OCI-LY3 (cell line): Measurements from ENCODE around the gene APOBEC3C.
A peak's percentile ranks its signal among the peaks of the same experiment; 100 is the strongest.
"Not testable (repeated sequence)": the region's sequence is repeated elsewhere in the genome, so short reads cannot be mapped to it uniquely, and the experiment has no call there.

Experiments
- H2AFZ ChIP-seq: fragments of 200-600, 300-600 bp; shearing (Covaris generic); 2 replicates; pipeline ENCODE4 v1.6.0; 2014; ENCODE audit warnings: antibody characterized with exemption, low read depth, low read length
- H3K27ac ChIP-seq: fragments of 200-600, 300-600 bp; sonication (generic); 2 replicates; pipeline ENCODE4 v1.5.1; 2014; ENCODE audit warnings: mild to moderate bottlenecking, low read length, moderate library complexity, mixed read lengths
- H3K27me3 ChIP-seq: fragments of 200-600, 300-600 bp; sonication (generic); 2 replicates; pipeline ENCODE4 v1.6.1; 2014; ENCODE audit warnings: low read depth, low read length, mixed read lengths
- H3K36me3 ChIP-seq: fragments of 200-600, 300-600 bp; sonication (generic); replicated peaks from 2 replicates; pipeline ENCODE3; 2014; ENCODE audit warnings: low read depth, low read length, mixed read lengths
- H3K4me1 ChIP-seq: fragments of 300-600, 200-600 bp; sonication (generic); 2 replicates; pipeline ENCODE4 v1.6.1; 2014; ENCODE audit warnings: low read length, mixed read lengths
- H3K4me2 ChIP-seq: fragments of 200-600, 300-600 bp; sonication (generic); 2 replicates; pipeline ENCODE4 v1.6.1; 2014; ENCODE audit warnings: low read length, mixed read lengths
- H3K4me3 ChIP-seq: fragments of 300-600, 200-600 bp; sonication (generic); 2 replicates; pipeline ENCODE4 v1.5.1; 2014; ENCODE audit warnings: antibody characterized with exemption, mild to moderate bottlenecking, low read length, moderate library complexity
- H3K79me2 ChIP-seq: fragments of 300-600, 200-600 bp; shearing (Covaris generic); 2 replicates; pipeline ENCODE4 v1.6.1; 2014; ENCODE audit warnings: mild to moderate bottlenecking, low read length, mixed read lengths
- H3K9ac ChIP-seq: fragments of 300-600, 200-600 bp; shearing (Covaris generic); 2 replicates; pipeline ENCODE4 v1.6.0; 2014; ENCODE audit warnings: mild to moderate bottlenecking, low read length, moderate library complexity
- H3K9me3 ChIP-seq: fragments of 200-600, 300-600 bp; shearing (Covaris generic); 2 replicates; pipeline ENCODE4 v1.6.1; 2014; ENCODE audit warnings: low read length, mixed read lengths; ENCODE audit not compliant: insufficient read depth
- H4K20me1 ChIP-seq: fragments of 200-600, 300-600 bp; sonication (generic); 2 replicates; pipeline ENCODE4 v1.6.1; 2016; ENCODE audit warnings: low read length, mixed read lengths; ENCODE audit not compliant: insufficient read depth
- EZH2phosphoT487 ChIP-seq: fragments of 200-600 bp; shearing (Covaris generic); IDR thresholded peaks from 2 replicates; pipeline ENCODE4 v1.6.1; 2018; ENCODE audit warnings: antibody characterized with exemption, mixed run types, low read depth
- TF ChIP-seq, protein P1 (sequence below): fragments of 200-600, 300-600 bp; sonication (generic); IDR thresholded peaks from 2 replicates; pipeline ENCODE4 v1.5.1; 2014; ENCODE audit warnings: antibody characterized with exemption, low read length, low read depth

The APOBEC3C gene

DNA sequence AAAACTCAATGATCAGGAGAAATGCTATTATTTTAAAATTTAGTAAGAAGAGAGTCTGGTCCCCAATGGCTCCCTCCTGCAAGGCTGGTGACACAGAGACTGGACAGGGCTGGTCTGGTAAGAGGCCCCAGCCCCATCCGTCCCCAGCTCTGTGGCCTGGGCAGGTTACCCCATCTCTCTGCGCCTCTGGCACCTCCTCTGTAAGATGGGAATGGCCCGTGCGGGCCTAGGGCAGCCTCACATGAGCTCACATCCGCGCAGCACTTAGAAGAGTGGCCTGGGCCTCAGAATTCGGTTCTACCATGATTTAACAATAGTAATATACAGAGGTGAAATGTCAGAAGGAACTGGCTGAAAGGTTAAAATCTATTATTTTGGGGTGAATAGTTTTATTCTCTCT, 27.9 kb downstream of the APOBEC3C start:
- H3K9me3 ChIP-seq: no peaks in the 10 kb centered on the region
- H3K4me3 ChIP-seq: no peak overlapping the region
- no peaks in the 10 kb centered on the region for H3K27me3 ChIP-seq
- H3K4me1 ChIP-seq: peaks cover 7% of the 10 kb centered on the region; the same call in 1 of the 2 replicates
- H3K27ac ChIP-seq: no peak overlapping the region
- no peaks in the 10 kb centered on the region for H3K79me2 ChIP-seq
- no peak overlapping the region for H3K9ac ChIP-seq
- no peaks in the 10 kb centered on the region for H4K20me1 ChIP-seq
- H3K4me2 ChIP-seq: no peak overlapping the region; the same call in 1 of the 2 replicates
- no peaks in the 10 kb centered on the region for H3K36me3 ChIP-seq
- TF ChIP-seq EZH2phosphoT487: no peak
- TF ChIP-seq, protein P1, sequence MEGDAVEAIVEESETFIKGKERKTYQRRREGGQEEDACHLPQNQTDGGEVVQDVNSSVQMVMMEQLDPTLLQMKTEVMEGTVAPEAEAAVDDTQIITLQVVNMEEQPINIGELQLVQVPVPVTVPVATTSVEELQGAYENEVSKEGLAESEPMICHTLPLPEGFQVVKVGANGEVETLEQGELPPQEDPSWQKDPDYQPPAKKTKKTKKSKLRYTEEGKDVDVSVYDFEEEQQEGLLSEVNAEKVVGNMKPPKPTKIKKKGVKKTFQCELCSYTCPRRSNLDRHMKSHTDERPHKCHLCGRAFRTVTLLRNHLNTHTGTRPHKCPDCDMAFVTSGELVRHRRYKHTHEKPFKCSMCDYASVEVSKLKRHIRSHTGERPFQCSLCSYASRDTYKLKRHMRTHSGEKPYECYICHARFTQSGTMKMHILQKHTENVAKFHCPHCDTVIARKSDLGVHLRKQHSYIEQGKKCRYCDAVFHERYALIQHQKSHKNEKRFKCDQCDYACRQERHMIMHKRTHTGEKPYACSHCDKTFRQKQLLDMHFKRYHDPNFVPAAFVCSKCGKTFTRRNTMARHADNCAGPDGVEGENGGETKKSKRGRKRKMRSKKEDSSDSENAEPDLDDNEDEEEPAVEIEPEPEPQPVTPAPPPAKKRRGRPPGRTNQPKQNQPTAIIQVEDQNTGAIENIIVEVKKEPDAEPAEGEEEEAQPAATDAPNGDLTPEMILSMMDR: no peak
- no peak overlapping the region for H2AFZ ChIP-seq

DNA sequence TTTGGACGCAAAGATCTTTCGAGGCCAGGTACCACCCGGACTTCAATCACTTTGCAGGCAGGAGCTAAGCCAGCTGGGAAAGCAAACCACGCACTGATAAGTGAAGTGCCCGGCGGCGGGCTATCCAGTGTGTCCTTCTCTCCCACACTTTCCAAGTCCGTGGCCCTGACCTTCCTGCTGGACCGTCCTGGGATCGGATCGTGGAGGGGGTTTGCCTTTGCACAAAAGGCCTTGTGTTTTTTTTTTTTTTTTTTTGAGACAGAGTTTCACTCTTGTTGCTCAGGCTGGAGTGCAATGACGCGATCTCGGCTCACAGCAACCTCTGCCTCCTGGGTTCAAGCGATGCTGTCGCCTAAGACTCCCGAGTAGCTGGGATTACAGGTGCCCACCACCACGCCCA, 29.0 kb downstream of the APOBEC3C start:
- not testable (repeated sequence) for H3K4me2 ChIP-seq, H3K9me3 ChIP-seq, H3K4me3 ChIP-seq, H3K27ac ChIP-seq, H3K27me3 ChIP-seq, H3K4me1 ChIP-seq, H3K9ac ChIP-seq, H4K20me1 ChIP-seq, H2AFZ ChIP-seq, H3K36me3 ChIP-seq, H3K79me2 ChIP-seq

DNA sequence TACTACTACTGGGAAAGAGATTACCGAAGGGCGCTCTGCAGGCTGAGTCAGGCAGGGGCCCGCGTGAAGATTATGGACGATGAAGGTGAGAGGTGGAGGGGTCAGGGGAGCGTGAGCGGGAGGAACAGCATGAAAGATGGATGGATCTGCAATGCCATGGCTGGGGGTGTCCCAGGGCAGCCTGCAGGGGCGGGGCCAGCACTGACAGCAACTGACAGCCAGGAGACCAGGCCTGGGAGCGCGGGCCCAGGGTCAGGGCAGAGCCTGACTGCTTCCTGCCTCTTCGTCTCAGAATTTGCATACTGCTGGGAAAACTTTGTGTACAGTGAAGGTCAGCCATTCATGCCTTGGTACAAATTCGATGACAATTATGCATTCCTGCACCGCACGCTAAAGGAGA, 31.1 kb downstream of the APOBEC3C start:
- H3K9ac ChIP-seq: not testable (repeated sequence)

DNA sequence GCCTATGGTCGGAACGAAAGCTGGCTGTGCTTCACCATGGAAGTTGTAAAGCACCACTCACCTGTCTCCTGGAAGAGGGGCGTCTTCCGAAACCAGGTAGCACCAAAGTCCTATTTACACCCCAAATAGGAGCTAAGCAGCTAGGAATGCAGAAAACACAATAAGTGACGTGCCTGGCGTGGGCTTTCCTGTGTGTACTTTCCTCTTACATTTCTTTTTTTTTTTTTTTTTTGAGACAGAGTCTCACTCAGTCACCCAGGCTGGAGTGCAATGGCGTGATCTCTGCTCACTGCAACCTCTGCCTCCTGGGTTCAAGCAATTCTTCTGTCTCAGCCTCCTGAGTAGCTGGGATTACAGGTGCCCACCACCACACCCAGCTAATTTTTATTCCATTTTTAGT, 35.4 kb downstream of the APOBEC3C start:
- H3K9ac ChIP-seq, H3K4me2 ChIP-seq: not testable (repeated sequence)

More for the DNA sequence above, 31.1 kb downstream of the APOBEC3C start:
- not testable (repeated sequence) for H3K4me1 ChIP-seq, H3K4me2 ChIP-seq, H3K36me3 ChIP-seq, H4K20me1 ChIP-seq, H3K9me3 ChIP-seq, H3K79me2 ChIP-seq, H3K27ac ChIP-seq, H2AFZ ChIP-seq, H3K4me3 ChIP-seq, H3K27me3 ChIP-seq

DNA sequence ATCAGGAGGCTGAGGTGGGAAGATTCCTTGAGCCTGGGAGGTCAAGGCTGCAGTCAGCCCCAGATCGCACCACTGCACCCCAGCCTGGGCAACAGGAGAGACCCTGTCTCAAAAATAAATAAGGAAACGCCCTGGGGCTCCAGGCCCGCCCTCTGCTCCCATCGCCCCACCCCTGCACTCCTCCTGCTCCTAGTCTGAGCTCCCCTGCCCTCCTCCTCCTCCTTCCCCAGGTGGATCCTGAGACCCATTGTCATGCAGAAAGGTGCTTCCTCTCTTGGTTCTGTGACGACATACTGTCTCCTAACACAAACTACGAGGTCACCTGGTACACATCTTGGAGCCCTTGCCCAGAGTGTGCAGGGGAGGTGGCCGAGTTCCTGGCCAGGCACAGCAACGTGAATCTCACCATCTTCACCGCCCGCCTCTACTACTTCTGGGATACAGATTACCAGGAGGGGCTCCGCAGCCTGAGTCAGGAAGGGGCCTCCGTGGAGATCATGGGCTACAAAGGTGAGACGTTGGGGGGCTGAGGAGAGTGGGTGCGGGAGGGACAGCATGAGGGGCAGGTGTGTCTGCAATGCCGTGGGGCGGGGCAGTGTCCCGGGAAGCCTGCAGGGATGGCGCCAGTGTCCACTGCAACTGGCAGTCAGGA, 37.9 kb downstream of the APOBEC3C start:
- H3K36me3 ChIP-seq, H3K4me3 ChIP-seq, H3K27ac ChIP-seq, H3K4me1 ChIP-seq, H3K9me3 ChIP-seq, H3K4me2 ChIP-seq, H3K9ac ChIP-seq, H2AFZ ChIP-seq, H3K27me3 ChIP-seq, H4K20me1 ChIP-seq, H3K79me2 ChIP-seq: not testable (repeated sequence)

More for the DNA sequence above, 35.4 kb downstream of the APOBEC3C start:
- not testable (repeated sequence) for H3K36me3 ChIP-seq, H3K9me3 ChIP-seq, H3K79me2 ChIP-seq, H3K4me3 ChIP-seq, H3K4me1 ChIP-seq, H2AFZ ChIP-seq, H4K20me1 ChIP-seq, H3K27me3 ChIP-seq, H3K27ac ChIP-seq

DNA sequence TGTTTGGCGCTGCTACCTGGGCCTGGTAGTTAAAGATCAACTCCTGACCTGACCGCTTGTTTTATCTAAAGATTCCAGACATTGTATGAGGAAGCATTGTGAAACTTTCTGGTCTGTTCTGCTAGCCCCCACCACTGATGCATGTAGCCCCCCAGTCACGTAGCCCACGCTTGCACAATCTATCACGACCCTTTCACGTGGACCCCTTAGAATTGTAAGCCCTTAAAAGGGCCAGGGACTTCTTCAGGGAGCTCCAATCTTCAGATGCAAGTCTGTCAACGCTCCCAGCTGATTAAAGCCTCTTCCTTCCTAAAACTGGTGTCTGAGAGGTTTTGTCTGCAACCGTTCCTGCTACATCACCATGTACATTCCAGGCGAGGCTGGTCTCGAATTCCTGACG, 41.6 kb downstream of the APOBEC3C start:
- Histone ChIP-seq H3K27me3 (no peaks in the 10 kb centered on the region), H3K4me3 (no peak overlapping the region), H3K4me2 (no peak overlapping the region), H2AFZ (no peak overlapping the region), H4K20me1 (no peaks in the 10 kb centered on the region), H3K4me1 (no peaks in the 10 kb centered on the region), H3K79me2 (no peaks in the 10 kb centered on the region), H3K27ac (no peak overlapping the region), H3K36me3 (no peaks in the 10 kb centered on the region), H3K9me3 (no peaks in the 10 kb centered on the region), H3K9ac (no peak overlapping the region)
- no peak for TF ChIP-seq EZH2phosphoT487
- TF ChIP-seq, protein P1: no peak

DNA sequence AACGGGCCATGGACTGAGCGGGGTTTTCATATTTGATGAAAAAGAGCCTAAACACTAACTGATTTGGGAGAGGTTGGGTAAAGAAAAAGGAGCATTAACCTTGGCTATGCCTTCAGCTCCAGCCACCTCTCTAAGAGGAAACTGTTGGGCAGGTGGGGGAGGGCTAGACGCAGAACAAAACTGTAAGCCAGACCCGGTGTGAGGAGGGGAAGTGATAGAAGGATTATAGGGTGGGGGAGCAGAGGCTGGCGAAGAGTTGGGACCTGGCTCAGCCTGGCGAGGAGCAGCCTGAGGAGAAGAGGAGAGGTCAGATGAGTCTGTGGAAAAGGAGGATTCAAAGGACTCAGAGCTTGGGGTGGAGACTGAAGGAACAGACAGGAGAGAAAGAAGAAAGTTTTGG, 47.2 kb downstream of the APOBEC3C start:
- Histone ChIP-seq H3K4me1 (peaks cover 30% of the 10 kb centered on the region), H2AFZ (peak overlapping the region; percentile 11; the same call in 1 of the 2 replicates), H3K4me3 (peak overlapping the region; percentile 58), H3K9ac (peak overlapping the region; percentile 54; the same call in 1 of the 2 replicates), H3K4me2 (peak overlapping the region; percentile 72)
- not testable (repeated sequence) for H3K36me3 ChIP-seq, H3K79me2 ChIP-seq, H4K20me1 ChIP-seq, H3K9me3 ChIP-seq, H3K27me3 ChIP-seq, H3K27ac ChIP-seq

DNA sequence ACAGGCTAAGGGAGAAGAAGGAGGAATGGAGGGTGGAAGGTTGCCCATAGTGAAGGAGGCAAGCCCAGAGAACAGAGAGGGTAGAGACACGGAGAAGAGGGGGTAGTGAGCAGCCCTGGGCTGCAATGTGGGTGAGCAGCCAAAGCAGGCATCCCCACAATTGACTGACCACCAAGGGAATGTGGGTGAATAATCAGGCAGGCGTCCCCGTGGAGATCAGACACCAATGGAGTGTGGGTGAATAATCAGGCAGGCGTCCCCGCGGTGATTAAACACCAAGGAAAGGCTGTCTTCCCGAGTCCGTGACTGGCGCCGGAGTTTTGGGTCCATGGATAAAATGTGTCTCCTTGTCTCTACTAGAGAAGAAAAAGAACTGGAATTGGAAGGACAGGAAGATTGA, 47.9 kb downstream of the APOBEC3C start:
- H3K27me3 ChIP-seq, H3K9me3 ChIP-seq, H4K20me1 ChIP-seq, H3K27ac ChIP-seq, H2AFZ ChIP-seq, H3K79me2 ChIP-seq, H3K36me3 ChIP-seq, H3K4me3 ChIP-seq: not testable (repeated sequence)
- Histone ChIP-seq H3K4me1 (peaks cover 30% of the 10 kb centered on the region), H3K9ac (peak overlapping the region; percentile 54; the same call in 1 of the 2 replicates), H3K4me2 (peak overlapping the region; percentile 72)
